NCI-H146 (cell line): Measurements from ENCODE around the gene ARL3.
A peak's percentile ranks its signal among the peaks of the same experiment; 100 is the strongest.
"Not testable (repeated sequence)": the region's sequence is repeated elsewhere in the genome, so short reads cannot be mapped to it uniquely, and the experiment has no call there.

Experiments used
- DNase-seq: peaks from one replicate; lab custom pipeline; 2025; lab: John Stamatoyannopoulos, UW

ARL3 gene, protein sequence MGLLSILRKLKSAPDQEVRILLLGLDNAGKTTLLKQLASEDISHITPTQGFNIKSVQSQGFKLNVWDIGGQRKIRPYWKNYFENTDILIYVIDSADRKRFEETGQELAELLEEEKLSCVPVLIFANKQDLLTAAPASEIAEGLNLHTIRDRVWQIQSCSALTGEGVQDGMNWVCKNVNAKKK

GRCh38 chr10:102713814-102714620 lies at the start of gene ARL3:
Gene ARL3, minus strand, starts transcription at chr10:102714397. Its CDS starts 122 bp downstream, at chr10:102714275.
- peak; percentile 98 for DNase-seq

DNA sequence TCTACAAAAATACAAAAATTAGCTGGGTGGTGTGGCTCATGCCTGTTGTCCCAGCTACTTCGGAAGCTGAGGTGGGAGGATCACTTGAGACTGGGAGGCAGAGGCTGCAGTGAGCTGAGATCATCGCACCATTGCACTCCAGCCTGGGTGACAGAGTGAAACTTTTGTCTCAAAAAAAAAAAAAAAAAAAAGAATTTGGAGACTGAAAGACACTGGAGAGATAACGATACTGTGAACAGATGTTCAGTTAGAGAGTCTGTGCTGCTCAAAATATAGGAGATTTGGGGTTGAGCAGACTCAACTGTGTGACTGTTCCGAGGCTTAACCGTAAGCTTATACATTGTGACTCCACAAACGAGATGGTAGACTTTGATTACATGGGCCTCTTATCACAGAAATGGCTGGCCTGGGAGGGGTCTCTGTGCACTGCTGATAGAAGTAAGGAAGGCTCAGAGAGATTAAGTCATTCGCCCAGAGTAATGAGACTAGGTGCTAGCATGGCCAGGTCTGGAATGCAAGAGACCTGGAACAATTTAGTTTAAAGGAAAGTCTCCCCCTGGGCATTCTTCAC lies 48.9 kb upstream of the ARL3 start:
- DNase-seq = no peak

GRCh38 chr10:102762401-102763015 lies 48.3 kb upstream of the ARL3 start:
- DNase-seq = no peak

GRCh38 chr10:102761981-102762380 lies 47.8 kb upstream of the ARL3 start:
- DNase-seq = no peak

- DNase-seq = no peak
Measured at GRCh38 chr10:102759497-102760210, 45.5 kb upstream of the ARL3 start.

GRCh38 chr10:102758933-102759262 lies 44.7 kb upstream of the ARL3 start:
- DNase-seq = not testable (repeated sequence)

GRCh38 chr10:102758240-102758932 lies 44.2 kb upstream of the ARL3 start:
- DNase-seq = no peak

- no peak for DNase-seq
Measured at GRCh38 chr10:102757323-102757722, 43.1 kb upstream of the ARL3 start.

- DNase-seq = no peak
Measured at GRCh38 chr10:102753718-102754117, 39.5 kb upstream of the ARL3 start.

DNA sequence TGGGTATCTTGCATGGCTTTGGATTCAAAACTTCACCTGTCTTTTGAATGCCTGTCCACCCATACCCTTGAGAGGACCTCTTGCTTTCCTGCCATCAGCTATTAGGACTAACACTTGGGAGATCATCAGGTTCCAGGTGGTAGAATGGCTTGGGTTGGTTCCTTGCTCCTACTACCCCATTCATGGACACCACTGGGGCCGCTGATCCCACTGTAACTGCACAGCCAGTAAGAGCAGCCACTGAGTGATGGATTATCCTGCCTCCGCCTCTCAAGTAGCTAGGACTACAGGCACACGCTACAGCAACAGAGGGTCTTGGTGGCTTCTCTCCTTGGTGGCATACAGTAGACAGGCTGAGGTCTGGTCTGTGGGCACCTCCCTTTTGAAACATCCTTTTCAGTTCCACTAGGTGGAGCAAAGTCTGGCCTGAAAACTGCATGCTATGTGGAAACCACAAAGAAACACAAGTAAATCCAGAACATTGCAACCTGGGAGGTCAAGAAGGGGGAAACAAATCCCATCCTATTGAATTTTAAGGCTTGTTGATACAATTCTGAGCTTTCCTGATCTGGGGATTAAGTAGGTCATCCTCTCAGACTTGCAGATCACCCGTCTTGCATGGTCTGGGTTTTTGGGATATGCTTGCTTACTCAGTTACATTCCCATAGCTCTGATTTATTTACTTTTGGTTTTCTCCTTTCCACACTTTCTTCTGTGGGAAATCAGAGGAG lies 38.9 kb upstream of the ARL3 start:
- DNase-seq = no peak

GRCh38 chr10:102752266-102752930 lies 38.2 kb upstream of the ARL3 start:
- DNase-seq = no peak

DNA sequence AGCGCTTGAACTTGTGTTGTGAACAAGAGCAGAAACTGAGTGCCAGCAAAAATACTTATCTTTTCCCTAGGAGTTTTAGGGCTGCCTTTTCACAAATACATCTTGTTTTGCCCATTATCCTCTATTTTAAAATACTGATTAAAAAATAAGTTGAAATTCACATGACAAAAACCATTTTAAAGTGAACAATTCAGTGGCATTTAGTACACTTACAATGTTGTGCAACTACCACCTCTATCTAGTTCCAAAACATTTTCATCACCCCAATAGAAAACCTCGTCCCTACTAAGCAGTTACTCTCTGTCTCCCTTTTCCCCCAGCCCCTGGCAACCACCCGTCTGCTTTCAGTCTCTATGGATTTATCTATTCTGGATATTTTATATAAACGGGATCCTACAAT lies 31.0 kb upstream of the ARL3 start:
- DNase-seq = no peak

GRCh38 chr10:102744374-102745051 lies 30.3 kb upstream of the ARL3 start:
- no peak for DNase-seq

GRCh38 chr10:102743588-102744373 lies 29.6 kb upstream of the ARL3 start, which contains the start of gene WBP1L:
Gene WBP1L, plus strand, starts transcription at chr10:102743948. Its CDS starts 106 bp downstream, at chr10:102744054.
- DNase-seq = peak; percentile 99

- no peak for DNase-seq
Measured at GRCh38 chr10:102743078-102743587, 28.9 kb upstream of the ARL3 start.

DNA sequence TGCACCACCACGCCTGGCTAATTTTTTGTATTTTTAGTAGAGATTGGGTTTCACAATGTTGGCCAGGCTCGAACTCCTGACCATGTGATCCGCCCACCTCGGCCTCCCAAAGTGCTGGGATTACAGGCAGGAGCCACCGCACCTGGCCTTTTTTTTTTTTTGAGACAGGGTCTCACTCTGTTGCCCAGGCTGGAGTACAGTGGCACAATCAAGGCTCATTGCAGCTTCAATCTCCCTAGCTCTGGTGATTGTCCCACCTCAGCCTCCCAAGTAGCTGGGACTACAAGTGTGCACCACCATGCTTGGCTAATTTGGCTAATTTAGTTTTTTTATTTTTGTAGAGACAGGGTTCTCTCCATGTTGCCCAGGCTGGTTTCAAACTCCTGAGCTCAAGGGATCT lies 28.1 kb upstream of the ARL3 start:
- DNase-seq = not testable (repeated sequence)

DNA sequence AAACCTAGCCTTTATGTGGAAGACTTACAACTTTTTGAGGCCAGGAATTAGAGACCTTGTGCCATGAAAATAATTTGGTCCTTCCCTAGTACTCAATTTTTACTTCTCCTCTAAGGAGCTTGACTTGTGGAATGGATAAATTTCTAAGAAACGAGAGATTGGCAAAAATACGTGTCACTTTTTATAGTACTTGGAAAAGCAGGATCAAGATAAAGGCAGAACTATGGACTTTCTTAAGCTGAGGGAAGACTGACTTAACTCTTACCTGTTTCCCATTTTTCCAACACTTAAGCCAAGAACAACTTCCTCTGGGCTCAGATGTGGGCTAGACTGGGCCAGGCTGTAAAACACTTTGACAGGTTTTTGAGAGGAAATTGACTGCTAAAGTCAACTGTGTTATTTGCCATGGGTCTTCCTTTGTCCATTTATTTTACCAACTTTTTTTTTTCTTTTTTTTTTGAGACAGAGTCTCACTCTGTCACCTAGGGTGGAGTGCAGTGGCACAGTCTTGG lies 27.6 kb upstream of the ARL3 start:
- no peak for DNase-seq

DNA sequence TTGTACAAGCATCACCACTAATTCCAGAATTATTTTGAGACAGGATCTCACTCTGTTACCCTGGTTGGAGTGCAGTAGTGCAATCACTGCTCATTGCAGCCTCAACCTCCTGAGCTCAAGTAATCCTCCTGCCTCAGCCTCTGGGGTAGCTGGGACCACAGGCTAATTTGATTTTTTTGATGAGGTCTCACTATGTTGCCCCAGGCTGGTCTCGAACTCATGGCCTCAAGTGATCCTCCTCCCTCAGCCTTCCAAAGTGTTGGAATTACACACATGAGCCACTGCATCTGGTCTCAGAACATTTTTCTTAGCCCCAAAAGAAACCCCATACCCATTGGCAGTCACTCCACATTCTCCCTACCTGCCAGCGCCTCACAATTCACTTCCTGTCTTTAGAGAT lies 26.0 kb upstream of the ARL3 start:
- DNase-seq = no peak
